Suprapubic skin (tissue), 4 donors: ENCODE measurements around the gene NAALADL2. TPM values are rescaled to one million over a fixed set of nuclear protein-coding genes. Genes with fewer than 3 reads are reported as not detected.

ENCODE experiments used
- DNase-seq, 2 donors: peaks; one replicate each; pipeline ENCODE4 v3.0.0-alpha.2; 2019; ENCODE audit warnings: low spot score in 2 of 2
- H3K27ac ChIP-seq: fragments of 200-600 bp; sonication (generic); one replicate; pipeline ENCODE4 v1.5.1; 2019
- H3K27me3 ChIP-seq: fragments of 200-600 bp; sonication (generic); one replicate; pipeline ENCODE4 v1.5.1; 2019
- H3K36me3 ChIP-seq: fragments of 200-600 bp; sonication (generic); one replicate; pipeline ENCODE4 v1.5.1; 2019
- H3K4me1 ChIP-seq: fragments of 200-600 bp; sonication (generic); one replicate; pipeline ENCODE4 v1.5.1; 2019
- H3K4me3 ChIP-seq: fragments of 200-600 bp; sonication (generic); one replicate; pipeline ENCODE4 v1.5.1; 2019; ENCODE audit warnings: mild to moderate bottlenecking
- H3K9me3 ChIP-seq: fragments of 200-600 bp; sonication (generic); one replicate; pipeline ENCODE4 v1.5.1; 2019
- CTCF ChIP-seq, 2 donors: fragments of 200-600 bp in 1 of 2; fragments of 450-650 bp in 1 of 2; sonication (generic) in 1 of 2; IDR thresholded peaks; one replicate each; pipeline ENCODE4 v1.5.1; 2016 to 2019; ENCODE audit warnings: antibody characterized with exemption in 2 of 2, mild to moderate bottlenecking in 1 of 2, moderate library complexity in 1 of 2
- EP300 ChIP-seq: sonication (generic); formaldehyde crosslinking; IDR thresholded peaks from one replicate; pipeline ENCODE4 v1.6.1; 2017; ENCODE audit warnings: antibody characterized with exemption
- POLR2A ChIP-seq, 2 donors: fragments of 450-650 bp; IDR thresholded peaks; one replicate each; pipeline ENCODE4 v1.6.1; 2017; ENCODE audit warnings: antibody characterized with exemption in 2 of 2, mild to moderate bottlenecking in 2 of 2, moderate library complexity in 2 of 2
- POLR2AphosphoS5 ChIP-seq, 3 donors: sonication (generic); formaldehyde crosslinking; IDR thresholded peaks; one replicate each; pipeline ENCODE4 v1.6.1; 2017; ENCODE audit warnings: antibody characterized with exemption in 3 of 3
- WGBS: methylation state at CpG from one replicate; pipeline ENCODE4 v1.1.5; 2018; 5-methylcytosine and 5-hydroxymethylcytosine counted together
- total RNA-seq, 4 donors: library from RNA; depleted of rRNA; stranded (reverse); fragments of >200 nt; gene quantifications; one replicate each; pipeline ENCODE4 v1.1.0, GENCODE V29; 2016

The NAALADL2 gene
- total RNA-seq, 4 donors from 2014 or later = 4.0 to 10.5 (median 8.5) TPM

DNA sequence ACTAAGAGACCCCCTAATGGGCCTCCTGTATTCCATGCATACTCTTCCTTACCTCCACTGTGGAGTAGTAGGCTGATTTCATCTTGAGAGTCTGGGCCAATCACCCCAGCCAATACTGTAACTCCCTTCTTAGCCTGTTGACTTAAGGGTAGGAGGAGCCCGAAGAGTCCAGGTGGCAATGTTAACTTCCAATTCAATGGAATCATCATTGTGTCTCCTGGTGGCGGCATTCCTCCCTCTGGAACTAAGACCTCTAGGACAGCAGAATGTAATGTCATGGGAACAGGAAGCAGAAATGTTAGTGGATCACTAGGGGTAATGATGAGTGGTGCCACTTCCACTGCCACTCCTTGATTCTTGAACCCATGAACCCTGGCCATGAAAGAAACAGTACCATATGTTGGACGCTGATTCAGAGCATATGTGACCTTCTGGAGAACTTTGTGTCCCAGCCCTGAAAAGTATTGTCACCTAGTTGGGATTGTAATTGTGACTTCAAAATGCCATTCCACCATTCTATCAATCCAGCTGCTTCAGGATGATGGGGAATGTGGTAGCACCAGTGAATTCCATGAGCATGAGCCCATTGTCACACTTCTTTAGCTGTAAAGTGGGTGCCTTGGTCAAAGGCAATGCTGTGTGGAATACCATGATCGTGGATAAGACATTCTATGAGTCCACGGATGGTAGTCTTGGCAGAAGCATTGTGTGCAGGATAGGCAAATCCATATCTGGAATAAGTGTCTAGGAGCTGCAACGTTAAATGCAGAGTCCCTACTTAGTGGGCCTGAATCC lies 24.9 kb downstream of the NAALADL2 start:
- Histone ChIP-seq H3K36me3 (no peaks in the 10 kb centered on the region), H3K4me3 (no peak overlapping the region), H3K27ac (no peak overlapping the region), H3K27me3 (no peaks in the 10 kb centered on the region), H3K9me3 (no peaks in the 10 kb centered on the region), H3K4me1 (no peaks in the 10 kb centered on the region)
- DNase-seq = no peak
- TF ChIP-seq POLR2A (IDR thresholded peaks at IDR 0.05) (no peak), CTCF (IDR thresholded peaks at IDR 0.05) (no peak), EP300 (no peak), POLR2AphosphoS5 (IDR thresholded peaks at IDR 0.05) (no peak)
- 97% methylated on average over 6 of the region's 6 CpGs for WGBS

GRCh38 chr3:174884776-174885568 lies 25.8 kb downstream of the NAALADL2 start:
- 84% methylated on average over 7 of the region's 7 CpGs for WGBS
- no peaks in the 10 kb centered on the region for H3K27me3 ChIP-seq
- no peak for TF ChIP-seq POLR2A (IDR thresholded peaks at IDR 0.05)
- no peak for TF ChIP-seq EP300
- no peak for TF ChIP-seq POLR2AphosphoS5 (IDR thresholded peaks at IDR 0.05)
- no peak for TF ChIP-seq CTCF (IDR thresholded peaks at IDR 0.05)
- no peak overlapping the region for H3K4me3 ChIP-seq
- H3K4me1 ChIP-seq = no peaks in the 10 kb centered on the region
- H3K9me3 ChIP-seq = no peaks in the 10 kb centered on the region
- H3K27ac ChIP-seq = no peak overlapping the region
- DNase-seq = no peak
- H3K36me3 ChIP-seq = no peaks in the 10 kb centered on the region

- H3K27ac ChIP-seq = no peak overlapping the region
- H3K9me3 ChIP-seq = no peaks in the 10 kb centered on the region
- H3K36me3 ChIP-seq = no peaks in the 10 kb centered on the region
- DNase-seq = no peak
- H3K4me1 ChIP-seq = no peaks in the 10 kb centered on the region
- TF ChIP-seq POLR2A (IDR thresholded peaks at IDR 0.05) (no peak), EP300 (no peak), POLR2AphosphoS5 (IDR thresholded peaks at IDR 0.05) (no peak), CTCF (IDR thresholded peaks at IDR 0.05) (no peak)
- H3K27me3 ChIP-seq = no peaks in the 10 kb centered on the region
- no peak overlapping the region for H3K4me3 ChIP-seq
- WGBS = 78% methylated on average over 6 of the region's 6 CpGs
Measured at GRCh38 chr3:174891524-174892203, 32.5 kb downstream of the NAALADL2 start.

GRCh38 chr3:174907027-174907426 lies 47.9 kb downstream of the NAALADL2 start:
- DNase-seq = no peak
- H3K36me3 ChIP-seq = no peaks in the 10 kb centered on the region
- H3K27me3 ChIP-seq = no peaks in the 10 kb centered on the region

More at GRCh38 chr3:174907027-174907426, 47.9 kb downstream of the NAALADL2 start:
- no peaks in the 10 kb centered on the region for H3K4me1 ChIP-seq
- no peak overlapping the region for H3K4me3 ChIP-seq
- no peaks in the 10 kb centered on the region for H3K9me3 ChIP-seq
- H3K27ac ChIP-seq = no peak overlapping the region
- TF ChIP-seq POLR2AphosphoS5 (IDR thresholded peaks at IDR 0.05) (no peak), POLR2A (IDR thresholded peaks at IDR 0.05) (no peak), CTCF (IDR thresholded peaks at IDR 0.05) (no peak)
